ENCODE measurements around the gene HLF.

The HLF gene

DNA sequence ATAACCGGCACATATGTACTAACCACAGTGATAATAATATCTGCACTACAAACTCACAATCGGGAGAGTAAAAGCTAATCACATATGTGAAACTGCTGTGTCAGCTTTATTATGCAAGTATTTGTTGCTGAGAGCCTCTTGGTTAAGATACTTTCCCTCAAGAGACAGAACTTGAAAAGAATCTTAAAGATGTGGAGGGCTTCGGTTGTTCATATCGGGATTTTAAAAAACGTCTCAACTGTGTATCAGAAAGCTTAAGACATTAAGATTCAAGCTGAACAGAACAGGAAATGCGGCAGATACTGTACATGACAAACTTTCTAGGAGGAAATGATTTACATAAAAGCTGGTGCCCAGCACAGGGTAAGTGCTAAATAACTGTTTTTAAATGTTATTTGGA, 27.5 kb upstream of the HLF start:
- H3K4me3 ChIP-seq (ENCODE audit: low read depth, low read length): no peak overlapping the region
- TF ChIP-seq, protein P1, sequence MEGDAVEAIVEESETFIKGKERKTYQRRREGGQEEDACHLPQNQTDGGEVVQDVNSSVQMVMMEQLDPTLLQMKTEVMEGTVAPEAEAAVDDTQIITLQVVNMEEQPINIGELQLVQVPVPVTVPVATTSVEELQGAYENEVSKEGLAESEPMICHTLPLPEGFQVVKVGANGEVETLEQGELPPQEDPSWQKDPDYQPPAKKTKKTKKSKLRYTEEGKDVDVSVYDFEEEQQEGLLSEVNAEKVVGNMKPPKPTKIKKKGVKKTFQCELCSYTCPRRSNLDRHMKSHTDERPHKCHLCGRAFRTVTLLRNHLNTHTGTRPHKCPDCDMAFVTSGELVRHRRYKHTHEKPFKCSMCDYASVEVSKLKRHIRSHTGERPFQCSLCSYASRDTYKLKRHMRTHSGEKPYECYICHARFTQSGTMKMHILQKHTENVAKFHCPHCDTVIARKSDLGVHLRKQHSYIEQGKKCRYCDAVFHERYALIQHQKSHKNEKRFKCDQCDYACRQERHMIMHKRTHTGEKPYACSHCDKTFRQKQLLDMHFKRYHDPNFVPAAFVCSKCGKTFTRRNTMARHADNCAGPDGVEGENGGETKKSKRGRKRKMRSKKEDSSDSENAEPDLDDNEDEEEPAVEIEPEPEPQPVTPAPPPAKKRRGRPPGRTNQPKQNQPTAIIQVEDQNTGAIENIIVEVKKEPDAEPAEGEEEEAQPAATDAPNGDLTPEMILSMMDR (IDR thresholded peaks at IDR 0.05; ENCODE audit: control insufficient read depth, extremely low read depth, insufficient read depth): no peak
- no peak for DNase-seq (ENCODE audit: low read depth)

DNA sequence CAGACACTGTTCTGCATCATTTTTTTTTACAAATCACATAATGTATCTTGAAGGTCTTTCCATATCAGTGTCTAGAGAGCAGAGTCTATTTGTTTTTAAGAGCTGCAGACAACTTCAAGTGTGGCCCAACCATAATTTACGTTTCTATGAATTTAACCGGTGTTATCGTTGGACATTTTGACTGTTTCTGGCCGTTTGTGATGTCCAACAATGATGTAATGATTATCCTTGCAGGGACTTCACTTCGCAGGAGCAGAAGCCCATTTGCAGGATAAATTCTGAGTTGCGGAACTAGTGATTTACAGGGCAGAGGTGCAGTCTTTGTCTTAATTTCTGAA, 26.9 kb upstream of the HLF start:
- TF ChIP-seq, protein P1 (IDR thresholded peaks at IDR 0.05; ENCODE audit: control insufficient read depth, extremely low read depth, insufficient read depth): no peak

DNA sequence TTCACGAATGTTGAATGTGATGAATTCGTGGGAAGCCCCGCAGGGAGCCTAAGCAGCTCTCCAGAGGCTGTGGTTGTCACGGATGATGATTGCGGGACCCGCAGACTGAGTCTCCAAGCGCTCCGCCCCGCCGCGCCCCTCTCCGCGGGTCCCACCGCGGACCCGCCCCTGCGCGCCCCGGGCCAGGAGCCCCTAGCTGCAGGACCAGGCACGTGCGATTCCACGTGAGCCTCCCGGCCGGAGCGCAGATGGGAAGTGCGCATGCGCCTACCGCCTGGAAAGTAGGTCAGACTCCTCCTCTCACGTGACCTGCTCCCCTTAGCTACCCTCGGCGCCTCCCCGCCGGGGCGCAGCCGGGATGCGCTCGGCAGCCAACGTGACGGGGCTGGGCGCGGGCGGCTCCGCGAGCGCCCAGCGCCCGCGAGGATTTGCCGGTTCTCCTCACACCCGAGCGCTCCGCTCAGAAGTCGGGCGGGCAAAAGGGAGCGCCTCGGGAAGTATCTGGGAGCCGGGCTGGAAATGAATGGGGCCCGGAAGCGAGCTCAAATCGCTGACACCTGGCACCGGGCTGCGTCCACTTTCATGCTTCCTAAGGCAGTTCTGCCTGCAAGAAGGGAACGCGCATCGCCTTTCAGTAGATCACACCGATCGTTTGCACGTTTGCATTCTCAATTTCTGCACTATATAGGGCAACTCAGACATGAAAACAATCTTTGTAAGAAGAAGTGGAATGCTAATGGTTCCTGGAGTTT, 26.4 kb upstream of the HLF start:
- TF ChIP-seq, protein P1 (IDR thresholded peaks at IDR 0.05; ENCODE audit: control insufficient read depth, extremely low read depth, insufficient read depth): no peak
- H3K4me3 ChIP-seq (ENCODE audit: low read depth, low read length): peak overlapping the region; percentile 59
- DNase-seq (ENCODE audit: low read depth): peak; percentile 76

More for the DNA sequence above, 26.9 kb upstream of the HLF start:
- DNase-seq (ENCODE audit: low read depth): no peak
- H3K4me3 ChIP-seq (ENCODE audit: low read depth, low read length): peak overlapping the region; percentile 59

DNA sequence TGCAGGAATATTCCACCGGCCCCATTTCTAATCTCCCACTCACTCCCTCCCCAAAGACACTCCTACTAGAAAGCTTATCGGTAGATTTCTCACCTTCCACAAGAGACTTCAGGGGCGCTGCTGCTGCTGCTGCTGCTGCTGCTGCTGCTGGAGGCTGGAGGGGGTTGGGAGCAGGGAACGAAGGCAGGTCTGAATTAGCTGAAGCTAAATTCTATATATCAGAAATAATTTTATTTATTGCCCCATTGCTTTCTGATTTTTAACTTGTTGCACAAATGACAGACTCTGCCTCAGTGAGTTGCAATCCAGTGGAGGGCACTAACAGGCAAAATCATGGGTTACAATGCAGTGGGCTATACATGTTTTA, 25.8 kb upstream of the HLF start:
- TF ChIP-seq, protein P1 (IDR thresholded peaks at IDR 0.05; ENCODE audit: control insufficient read depth, extremely low read depth, insufficient read depth): peak; percentile 36
- H3K4me3 ChIP-seq (ENCODE audit: low read depth, low read length): peak overlapping the region; percentile 59
- DNase-seq (ENCODE audit: low read depth): no peak

DNA sequence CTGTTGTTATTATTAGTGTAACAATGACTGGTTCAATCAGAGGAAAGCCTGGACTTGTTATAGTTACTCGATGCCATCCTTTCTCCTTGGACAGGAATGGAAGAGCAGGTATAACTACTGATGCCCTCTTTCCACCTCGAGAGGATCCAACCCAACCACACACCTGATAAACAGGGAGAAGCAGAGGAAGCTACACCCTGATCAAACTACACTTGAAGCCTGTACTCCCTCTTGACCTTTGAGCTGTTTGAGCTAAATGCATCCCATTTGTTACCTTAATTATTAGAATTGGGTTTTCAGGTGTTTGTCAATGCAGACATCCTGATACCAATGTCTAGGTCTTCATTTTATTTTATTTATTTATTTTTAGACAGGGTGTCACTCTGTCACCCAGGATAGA, 23.7 kb upstream of the HLF start:
- TF ChIP-seq, protein P1 (IDR thresholded peaks at IDR 0.05; ENCODE audit: control insufficient read depth, extremely low read depth, insufficient read depth): no peak
- no peak overlapping the region for H3K4me3 ChIP-seq (ENCODE audit: low read depth, low read length)
- DNase-seq (ENCODE audit: low read depth): no peak

DNA sequence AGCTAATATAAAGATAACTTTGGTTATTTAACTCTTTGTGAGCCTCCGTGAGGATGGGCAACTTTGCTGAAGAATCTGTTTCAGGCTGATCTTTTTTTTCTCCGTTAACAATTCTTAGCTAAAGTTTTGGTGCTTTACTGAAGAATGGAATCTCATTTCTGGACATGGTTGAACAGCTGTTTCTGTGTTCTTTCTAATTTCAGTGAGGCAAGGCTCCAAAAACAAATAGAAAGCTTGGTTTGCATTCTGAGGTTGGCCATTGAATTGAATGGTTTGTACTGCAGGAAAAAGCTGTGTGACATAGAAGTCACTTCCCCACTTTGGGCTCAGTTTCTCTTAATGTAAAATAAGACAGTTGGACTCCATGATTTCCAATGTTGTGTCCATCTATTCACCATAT, 22.3 kb upstream of the HLF start:
- DNase-seq (ENCODE audit: low read depth): no peak
- TF ChIP-seq, protein P1 (IDR thresholded peaks at IDR 0.05; ENCODE audit: control insufficient read depth, extremely low read depth, insufficient read depth): no peak
- no peak overlapping the region for H3K4me3 ChIP-seq (ENCODE audit: low read depth, low read length)

DNA sequence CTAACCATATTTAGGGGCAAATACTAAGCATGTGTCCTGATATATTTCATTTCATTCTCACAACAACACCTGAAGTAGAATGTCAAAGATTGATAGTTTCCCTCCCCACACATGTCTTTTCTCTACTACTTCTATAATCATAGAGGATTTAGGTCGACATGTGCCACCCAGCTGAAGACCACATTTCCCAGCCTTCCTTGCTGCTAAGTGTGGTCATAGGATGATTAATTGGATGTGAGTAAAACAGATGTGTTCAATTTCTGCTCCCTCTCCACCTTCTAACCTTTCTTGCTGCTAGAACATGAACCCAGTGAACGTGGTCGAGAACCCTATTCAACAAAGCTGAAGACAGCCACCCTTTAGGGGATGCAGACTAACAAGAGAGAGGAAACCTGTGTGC, 18.8 kb upstream of the HLF start:
- no peak for DNase-seq (ENCODE audit: low read depth)
- H3K4me3 ChIP-seq (ENCODE audit: low read depth, low read length): no peak overlapping the region
- TF ChIP-seq, protein P1 (IDR thresholded peaks at IDR 0.05; ENCODE audit: control insufficient read depth, extremely low read depth, insufficient read depth): no peak
